ENCODE measurements around the gene IL1A.

The IL1A gene

GRCh38 chr2:112723995-112724394 is 60.3 kb downstream of the IL1A start:
- Histone ChIP-seq H3K4me3 (ENCODE audit: low read depth in 1 of 2, low read length in 2 of 2) (no peak overlapping the region), H3K9ac (ENCODE audit: low read depth, low read length) (no peak overlapping the region), H3K79me2 (ENCODE audit: insufficient read depth, low read length) (no peaks in the 10 kb centered on the region), H4K20me1 (ENCODE audit: insufficient read depth, low read length) (no peaks in the 10 kb centered on the region), H2AFZ (ENCODE audit: low read depth, low read length) (no peak overlapping the region), H3K36me3 (ENCODE audit: insufficient read depth, low read length) (no peaks in the 10 kb centered on the region), H3K9me3 (ENCODE audit: insufficient read depth, low read length, severe bottlenecking) (no peaks in the 10 kb centered on the region), H3K4me2 (ENCODE audit: insufficient read depth, low read length) (no peak overlapping the region), H3K4me1 (ENCODE audit: insufficient read depth, low read length) (peaks cover 8% of the 10 kb centered on the region), H3K27me3 (ENCODE audit: insufficient read depth, low read length, poor library complexity) (no peaks in the 10 kb centered on the region), H3K27ac (ENCODE audit: low read length) (no peak overlapping the region)
- ATAC-seq (ENCODE audit: insufficient read depth, low read depth) (no peak), DNase-seq (no peak)
- TF ChIP-seq, protein P1, sequence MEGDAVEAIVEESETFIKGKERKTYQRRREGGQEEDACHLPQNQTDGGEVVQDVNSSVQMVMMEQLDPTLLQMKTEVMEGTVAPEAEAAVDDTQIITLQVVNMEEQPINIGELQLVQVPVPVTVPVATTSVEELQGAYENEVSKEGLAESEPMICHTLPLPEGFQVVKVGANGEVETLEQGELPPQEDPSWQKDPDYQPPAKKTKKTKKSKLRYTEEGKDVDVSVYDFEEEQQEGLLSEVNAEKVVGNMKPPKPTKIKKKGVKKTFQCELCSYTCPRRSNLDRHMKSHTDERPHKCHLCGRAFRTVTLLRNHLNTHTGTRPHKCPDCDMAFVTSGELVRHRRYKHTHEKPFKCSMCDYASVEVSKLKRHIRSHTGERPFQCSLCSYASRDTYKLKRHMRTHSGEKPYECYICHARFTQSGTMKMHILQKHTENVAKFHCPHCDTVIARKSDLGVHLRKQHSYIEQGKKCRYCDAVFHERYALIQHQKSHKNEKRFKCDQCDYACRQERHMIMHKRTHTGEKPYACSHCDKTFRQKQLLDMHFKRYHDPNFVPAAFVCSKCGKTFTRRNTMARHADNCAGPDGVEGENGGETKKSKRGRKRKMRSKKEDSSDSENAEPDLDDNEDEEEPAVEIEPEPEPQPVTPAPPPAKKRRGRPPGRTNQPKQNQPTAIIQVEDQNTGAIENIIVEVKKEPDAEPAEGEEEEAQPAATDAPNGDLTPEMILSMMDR (IDR thresholded peaks at IDR 0.05; ENCODE audit: borderline replicate concordance, extremely low read depth, low read length, poor library complexity, severe bottlenecking), result no peak
- no peak for TF ChIP-seq EZH2 (IDR thresholded peaks at IDR 0.05; ENCODE audit: borderline replicate concordance, low read depth, low read length, severe bottlenecking)

All from DND-41 (cell line).